T-helper 1 cell treated with Interleukin-12 subunit alpha and Interleukin-12 subunit beta and Interleukin-4 antibody, amounts not matched to agents 30 μg/mL and 1 μg/mL, for 36 hours (primary cell): Measurements from ENCODE around the gene CDCA4.

ENCODE experiments used
- H3K27ac Mint-ChIP-seq: one replicate; pipeline ENCODE4 v1.8.0; 2021; ENCODE audit warnings: mild to moderate bottlenecking, mixed read lengths
- H3K27me3 Mint-ChIP-seq: one replicate; pipeline ENCODE4 v1.8.0; 2021; ENCODE audit warnings: low read depth, mixed read lengths
- H3K36me3 Mint-ChIP-seq: one replicate; pipeline ENCODE4 v1.8.0; 2021; ENCODE audit warnings: low read depth, mixed read lengths
- H3K4me1 Mint-ChIP-seq: one replicate; pipeline ENCODE4 v1.8.0; 2021; ENCODE audit warnings: low read depth, mixed read lengths
- H3K4me3 Mint-ChIP-seq: one replicate; pipeline ENCODE4 v1.8.0; 2021; ENCODE audit warnings: mild to moderate bottlenecking, moderate library complexity, mixed read lengths
- H3K9me3 Mint-ChIP-seq: one replicate; pipeline ENCODE4 v1.8.0; 2021; ENCODE audit warnings: mixed read lengths

Gene CDCA4

GRCh38 chr14:105018414-105018813 lies 2.5 kb downstream of the CDCA4 start:
- H3K27ac Mint-ChIP-seq, result peak overlapping the region; percentile 59
- H3K27me3 Mint-ChIP-seq, result no peaks in the 10 kb centered on the region
- peaks cover 56% of the 10 kb centered on the region for H3K4me1 Mint-ChIP-seq
- H3K36me3 Mint-ChIP-seq, result peaks cover 26% of the 10 kb centered on the region
- peak overlapping the region; percentile 92 for H3K4me3 Mint-ChIP-seq
- no peaks in the 10 kb centered on the region for H3K9me3 Mint-ChIP-seq

DNA sequence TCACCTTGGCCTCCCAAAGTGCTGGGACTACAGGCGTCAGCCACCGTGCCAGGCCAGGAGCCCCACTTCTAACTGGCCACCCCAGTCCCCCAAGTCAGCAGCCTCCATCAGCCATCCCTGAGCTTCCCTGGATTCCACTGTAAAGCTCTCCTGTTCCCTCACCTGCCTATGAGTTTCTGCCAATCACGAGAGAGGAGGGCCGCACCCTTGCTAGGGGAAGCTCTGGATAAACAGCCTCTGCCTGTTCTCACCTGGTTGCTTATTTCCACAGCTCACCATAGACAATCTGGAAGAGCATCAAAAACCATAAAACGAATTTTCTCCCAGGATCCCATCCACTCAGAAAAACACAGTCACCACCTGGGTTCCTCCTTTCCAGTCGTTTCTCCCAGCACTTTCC lies 5.0 kb downstream of the CDCA4 start:
- Mint-ChIP-seq H3K9me3 (no peaks in the 10 kb centered on the region), H3K36me3 (peaks cover 27% of the 10 kb centered on the region), H3K27me3 (no peaks in the 10 kb centered on the region), H3K4me3 (no peak overlapping the region), H3K27ac (peak overlapping the region; percentile 46), H3K4me1 (peaks cover 51% of the 10 kb centered on the region)

DNA sequence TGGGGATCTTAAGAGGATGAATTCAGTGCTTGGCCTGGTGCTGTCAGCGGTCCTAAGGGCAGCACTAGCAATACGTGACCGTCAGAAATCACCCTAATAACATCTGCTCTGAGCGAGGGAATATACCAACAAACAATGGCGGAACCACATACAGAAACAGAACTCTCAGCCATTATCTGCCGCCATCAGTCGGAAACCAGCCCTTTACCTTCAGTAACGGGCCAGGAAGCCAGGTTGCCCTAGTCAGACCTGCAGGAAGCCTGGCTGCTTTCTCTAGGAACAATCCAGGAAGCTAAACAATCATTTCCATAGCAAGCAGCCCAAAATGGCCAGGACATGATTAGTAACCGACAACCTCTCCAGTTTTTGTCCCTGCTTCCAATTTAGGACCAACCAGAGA lies 5.6 kb downstream of the CDCA4 start:
- Mint-ChIP-seq H3K4me1 (peaks cover 51% of the 10 kb centered on the region), H3K4me3 (no peak overlapping the region), H3K36me3 (peaks cover 27% of the 10 kb centered on the region), H3K27me3 (no peaks in the 10 kb centered on the region), H3K27ac (peak overlapping the region; percentile 14), H3K9me3 (no peaks in the 10 kb centered on the region)

GRCh38 chr14:105014631-105015030 lies 6.3 kb downstream of the CDCA4 start:
- Mint-ChIP-seq H3K9me3 (no peaks in the 10 kb centered on the region), H3K27ac (peak overlapping the region; percentile 81), H3K36me3 (peaks cover 25% of the 10 kb centered on the region), H3K4me1 (peaks cover 48% of the 10 kb centered on the region), H3K4me3 (no peak overlapping the region), H3K27me3 (no peaks in the 10 kb centered on the region)

- Mint-ChIP-seq H3K27me3 (no peaks in the 10 kb centered on the region), H3K4me3 (no peak overlapping the region), H3K4me1 (peaks cover 44% of the 10 kb centered on the region), H3K9me3 (no peaks in the 10 kb centered on the region), H3K27ac (peak overlapping the region; percentile 81), H3K36me3 (peaks cover 19% of the 10 kb centered on the region)
Measured at GRCh38 chr14:105014032-105014431, 6.9 kb downstream of the CDCA4 start.

DNA sequence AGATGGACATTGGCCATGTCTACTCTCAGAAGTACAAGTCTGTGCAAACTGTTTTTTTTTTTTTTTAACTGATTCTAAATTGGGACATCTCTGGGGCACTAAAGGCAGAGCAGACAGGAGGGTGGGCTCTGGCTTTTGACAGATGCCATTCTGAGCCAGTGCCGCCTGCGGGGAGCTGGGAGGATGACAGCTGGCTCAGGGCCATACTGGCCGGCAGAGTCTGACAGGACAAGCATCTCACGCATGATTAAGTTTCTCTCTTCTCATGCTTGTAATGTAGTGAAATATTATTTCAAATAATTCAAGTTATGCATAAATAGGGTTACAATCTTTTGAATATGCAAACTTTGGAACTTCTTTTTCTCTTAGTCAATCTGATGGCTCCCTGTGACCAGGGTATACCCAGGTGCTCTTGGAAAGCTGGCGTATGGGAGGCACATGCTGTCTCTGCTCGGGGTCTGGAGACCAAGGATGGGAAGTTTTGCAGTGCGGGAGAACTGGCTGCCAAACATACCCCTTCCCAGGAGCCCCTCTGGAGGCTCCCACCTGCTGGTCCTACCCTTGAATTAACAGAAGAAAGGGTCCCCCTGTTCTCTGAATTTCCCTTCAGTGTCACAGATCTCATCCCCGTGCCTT lies 7.6 kb downstream of the CDCA4 start:
- peaks cover 40% of the 10 kb centered on the region for H3K4me1 Mint-ChIP-seq
- H3K36me3 Mint-ChIP-seq, result peaks cover 18% of the 10 kb centered on the region
- no peak overlapping the region for H3K27ac Mint-ChIP-seq
- H3K4me3 Mint-ChIP-seq, result no peak overlapping the region
- H3K9me3 Mint-ChIP-seq, result no peaks in the 10 kb centered on the region
- no peaks in the 10 kb centered on the region for H3K27me3 Mint-ChIP-seq

- Mint-ChIP-seq H3K4me1 (peaks cover 35% of the 10 kb centered on the region), H3K27me3 (no peaks in the 10 kb centered on the region), H3K27ac (no peak overlapping the region), H3K36me3 (peaks cover 17% of the 10 kb centered on the region), H3K4me3 (no peak overlapping the region), H3K9me3 (no peaks in the 10 kb centered on the region)
Measured at GRCh38 chr14:105012171-105012985, 8.5 kb downstream of the CDCA4 start.

- Mint-ChIP-seq H3K27me3 (no peaks in the 10 kb centered on the region), H3K9me3 (no peaks in the 10 kb centered on the region), H3K36me3 (peaks cover 12% of the 10 kb centered on the region), H3K27ac (no peak overlapping the region), H3K4me3 (no peak overlapping the region), H3K4me1 (peaks cover 27% of the 10 kb centered on the region)
Measured at GRCh38 chr14:105011312-105011990, 9.4 kb downstream of the CDCA4 start.

DNA sequence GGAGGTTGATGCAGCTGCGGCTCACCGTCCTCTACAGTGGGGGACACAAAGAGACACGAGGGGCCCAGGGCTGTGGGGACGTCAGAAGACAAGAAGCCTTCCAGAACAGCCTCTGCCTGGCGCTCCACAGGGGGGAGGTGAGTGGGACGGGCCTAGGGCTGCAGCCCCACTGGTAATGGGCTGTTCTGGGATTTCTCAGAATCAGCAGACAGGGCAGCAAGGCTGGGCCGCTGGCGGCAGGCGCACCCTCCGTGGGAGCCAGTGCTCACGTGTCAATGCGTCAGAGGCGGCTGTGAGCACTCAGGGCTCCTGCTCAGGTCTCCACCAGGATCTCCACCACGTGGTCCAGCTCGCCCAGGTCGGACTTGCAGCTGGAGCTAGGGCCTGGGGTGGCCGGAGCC lies 10.0 kb downstream of the CDCA4 start:
- H3K27ac Mint-ChIP-seq, result no peak overlapping the region
- peaks cover 7% of the 10 kb centered on the region for H3K36me3 Mint-ChIP-seq
- no peaks in the 10 kb centered on the region for H3K9me3 Mint-ChIP-seq
- H3K4me3 Mint-ChIP-seq, result no peak overlapping the region
- peaks cover 22% of the 10 kb centered on the region for H3K4me1 Mint-ChIP-seq
- no peaks in the 10 kb centered on the region for H3K27me3 Mint-ChIP-seq

GRCh38 chr14:105010106-105010505 lies 10.8 kb downstream of the CDCA4 start:
- Mint-ChIP-seq H3K27ac (peak overlapping the region; percentile 1), H3K4me3 (no peak overlapping the region), H3K9me3 (no peaks in the 10 kb centered on the region), H3K27me3 (no peaks in the 10 kb centered on the region), H3K36me3 (peaks cover 6% of the 10 kb centered on the region), H3K4me1 (peaks cover 16% of the 10 kb centered on the region)

GRCh38 chr14:105007593-105008264 lies 13.2 kb downstream of the CDCA4 start:
- Mint-ChIP-seq H3K9me3 (no peaks in the 10 kb centered on the region), H3K36me3 (peaks cover 3% of the 10 kb centered on the region), H3K4me3 (no peak overlapping the region)

DNA sequence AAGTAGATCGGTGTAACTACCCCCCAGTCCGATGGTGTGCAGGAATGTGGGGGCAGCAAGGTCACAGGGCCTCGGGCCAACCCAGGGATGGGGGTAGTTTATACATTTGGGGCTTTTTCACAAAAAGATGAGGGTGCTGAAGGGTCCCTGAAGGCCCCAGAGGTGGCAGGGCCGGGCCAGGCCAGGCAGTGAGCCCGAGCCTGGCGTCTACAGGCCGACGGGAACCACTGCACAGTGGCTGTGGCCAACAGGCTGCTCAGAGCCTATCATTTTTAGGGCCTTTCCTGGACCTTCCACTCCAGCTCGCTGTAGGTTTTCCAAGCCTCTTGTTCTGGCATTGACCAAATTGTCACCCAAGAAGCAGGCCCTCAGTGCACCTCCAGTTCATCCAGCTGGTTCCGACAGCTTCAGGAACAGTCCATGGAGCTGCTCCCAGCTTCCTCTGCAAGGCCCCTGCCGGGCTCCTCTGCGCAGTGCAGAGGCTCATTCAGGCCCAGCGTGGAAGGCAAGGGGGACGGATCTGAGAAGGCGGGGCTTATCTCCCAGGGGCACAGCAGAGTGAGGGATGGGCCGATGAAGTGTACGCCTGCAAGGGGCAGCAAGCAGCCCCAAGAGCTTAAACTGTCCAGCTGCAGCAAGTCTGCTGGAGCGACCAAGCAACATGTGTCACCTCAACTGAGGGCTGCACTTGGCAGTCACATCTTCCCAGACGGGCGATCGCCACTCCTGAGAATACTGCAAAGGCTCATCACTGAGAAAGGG lies 13.9 kb downstream of the CDCA4 start:
- Mint-ChIP-seq H3K9me3 (no peaks in the 10 kb centered on the region), H3K4me3 (no peak overlapping the region), H3K36me3 (peaks cover 3% of the 10 kb centered on the region), H3K27ac (no peak overlapping the region), H3K4me1 (no peaks in the 10 kb centered on the region), H3K27me3 (no peaks in the 10 kb centered on the region)

More at GRCh38 chr14:105007593-105008264, 13.2 kb downstream of the CDCA4 start:
- Mint-ChIP-seq H3K27me3 (no peaks in the 10 kb centered on the region), H3K4me1 (no peaks in the 10 kb centered on the region), H3K27ac (no peak overlapping the region)

DNA sequence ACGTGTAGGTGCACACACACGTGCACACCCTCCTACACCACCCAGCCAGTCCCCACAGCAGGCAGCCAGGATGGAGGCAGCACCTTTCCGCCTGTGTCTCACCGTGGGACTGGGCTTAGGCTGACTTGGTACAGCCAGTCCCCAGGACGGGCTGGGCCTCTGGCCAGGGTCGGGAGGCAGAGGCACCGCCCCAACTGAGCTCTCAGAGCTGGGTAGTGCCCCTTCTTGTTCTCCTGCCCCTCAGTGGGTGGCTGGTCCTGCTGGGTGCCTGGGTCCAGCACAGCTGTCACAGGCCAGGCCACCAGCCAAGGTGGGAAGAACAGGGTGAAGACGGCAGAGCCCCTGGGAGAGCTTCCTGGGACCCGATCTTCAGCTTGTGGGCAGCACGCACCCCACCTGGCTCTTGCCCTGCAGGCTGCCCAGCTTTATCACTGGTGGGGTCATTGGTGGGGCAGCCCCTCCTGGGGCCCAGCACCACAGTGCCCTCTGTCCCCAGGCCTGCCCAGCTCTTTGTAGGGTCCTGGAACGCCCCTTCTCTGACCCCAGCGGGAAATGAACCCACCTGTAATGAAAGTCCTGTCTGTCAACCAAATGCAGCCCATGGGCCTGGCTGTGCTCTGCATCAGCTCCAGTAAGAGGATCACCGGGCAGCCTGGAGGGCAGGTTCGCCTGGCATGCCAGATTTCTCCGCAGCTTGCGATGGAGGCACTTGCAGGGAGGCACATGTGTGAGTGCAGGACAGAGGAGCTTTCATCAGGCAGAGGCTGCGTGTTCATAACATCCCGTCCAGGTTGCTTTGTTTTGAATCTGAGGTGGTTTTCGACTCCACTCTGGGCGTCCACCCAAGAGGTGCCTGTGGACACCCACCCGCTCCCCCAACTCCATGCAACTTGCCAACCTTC lies 14.7 kb downstream of the CDCA4 start:
- Mint-ChIP-seq H3K27ac (no peak overlapping the region), H3K4me3 (no peak overlapping the region), H3K36me3 (peaks cover 2% of the 10 kb centered on the region), H3K27me3 (no peaks in the 10 kb centered on the region), H3K4me1 (no peaks in the 10 kb centered on the region), H3K9me3 (no peaks in the 10 kb centered on the region)
